ENCODE results near the gene PTPN13. TPM values are rescaled to one million over a fixed set of nuclear protein-coding genes. Genes with fewer than 3 reads are reported as not detected.

PTPN13 gene
- total RNA-seq, 4 donors from 2014 or later, result 86.4 to 113 (median 92.6) TPM

DNA sequence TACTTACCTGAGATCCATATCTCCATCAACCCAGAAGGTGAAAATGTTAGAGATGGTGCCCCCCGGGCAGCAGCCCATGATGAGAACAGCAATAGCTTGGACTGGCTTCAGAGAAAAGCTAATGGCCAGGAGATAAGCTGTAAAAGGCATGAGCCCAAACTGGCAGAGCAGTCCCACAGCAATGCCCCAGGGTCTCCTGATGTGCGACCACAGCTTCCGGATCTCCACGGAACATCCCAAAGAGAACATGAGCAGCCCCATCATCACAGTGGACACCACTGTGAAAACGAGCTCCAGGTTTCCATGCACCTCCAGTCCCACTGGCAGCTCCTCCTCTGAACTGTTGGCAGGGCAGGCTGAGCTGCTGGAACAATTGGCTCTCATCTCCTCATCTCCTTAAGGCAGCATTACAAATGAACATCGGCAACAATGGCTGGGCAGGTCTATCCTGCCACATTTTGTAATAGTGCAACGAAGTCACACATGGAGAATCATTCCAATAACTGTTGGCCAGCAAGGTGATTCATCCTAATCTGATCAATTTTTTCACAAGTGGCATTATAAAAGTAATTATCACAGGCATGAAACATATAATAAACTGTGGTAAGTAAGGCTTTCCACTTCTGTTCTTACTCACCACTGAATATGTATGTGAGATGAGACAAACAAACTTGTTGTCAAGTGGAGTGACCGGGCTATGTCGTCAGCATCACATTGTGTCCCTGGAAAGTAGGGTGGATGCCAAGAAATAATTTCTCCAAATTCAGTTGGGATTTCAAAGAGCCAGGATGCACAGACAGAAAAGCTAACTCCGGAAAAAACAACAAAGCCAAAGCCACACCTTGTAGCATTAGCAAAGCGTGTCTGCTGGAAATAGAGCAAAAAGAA lies 254.9 kb downstream of the PTPN13 start, which contains the start of gene SLC10A6:
Gene SLC10A6, minus strand, starts transcription at position 653 of the 888 bp plus-strand sequence. Its CDS starts 269 bp downstream, at position 384.
- peak within 1 kb of the TSS; percentile 7 to 44 (median 14) for H3K4me3 ChIP-seq
- no peaks in the 10 kb centered on the region for H3K36me3 ChIP-seq
- 46 to 63% methylated on average over 11 of the region's 11 CpGs for WGBS, 2 donors
- TF ChIP-seq, protein P1, sequence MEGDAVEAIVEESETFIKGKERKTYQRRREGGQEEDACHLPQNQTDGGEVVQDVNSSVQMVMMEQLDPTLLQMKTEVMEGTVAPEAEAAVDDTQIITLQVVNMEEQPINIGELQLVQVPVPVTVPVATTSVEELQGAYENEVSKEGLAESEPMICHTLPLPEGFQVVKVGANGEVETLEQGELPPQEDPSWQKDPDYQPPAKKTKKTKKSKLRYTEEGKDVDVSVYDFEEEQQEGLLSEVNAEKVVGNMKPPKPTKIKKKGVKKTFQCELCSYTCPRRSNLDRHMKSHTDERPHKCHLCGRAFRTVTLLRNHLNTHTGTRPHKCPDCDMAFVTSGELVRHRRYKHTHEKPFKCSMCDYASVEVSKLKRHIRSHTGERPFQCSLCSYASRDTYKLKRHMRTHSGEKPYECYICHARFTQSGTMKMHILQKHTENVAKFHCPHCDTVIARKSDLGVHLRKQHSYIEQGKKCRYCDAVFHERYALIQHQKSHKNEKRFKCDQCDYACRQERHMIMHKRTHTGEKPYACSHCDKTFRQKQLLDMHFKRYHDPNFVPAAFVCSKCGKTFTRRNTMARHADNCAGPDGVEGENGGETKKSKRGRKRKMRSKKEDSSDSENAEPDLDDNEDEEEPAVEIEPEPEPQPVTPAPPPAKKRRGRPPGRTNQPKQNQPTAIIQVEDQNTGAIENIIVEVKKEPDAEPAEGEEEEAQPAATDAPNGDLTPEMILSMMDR (IDR thresholded peaks at IDR 0.05), result peak in 1 of 5 experiments; percentile 12
- TF ChIP-seq POLR2A (IDR thresholded peaks at IDR 0.05) (peak in 1 of 2 donors; percentile 39), EP300 (IDR thresholded peaks at IDR 0.05) (peak; percentile 73 to 87)
- H3K27ac ChIP-seq, result peak within 1 kb of the TSS; percentile 38 to 85 (median 66)
- H3K9me3 ChIP-seq, result no peaks in the 10 kb centered on the region
- H3K4me1 ChIP-seq, result peaks cover 0 to 16% (median 4%) of the 10 kb centered on the region in 4 donors
- no peaks in the 10 kb centered on the region for H3K27me3 ChIP-seq
- DNase-seq (ENCODE audit: low spot score in 2 of 2), result peak; percentile 15 to 32

DNA sequence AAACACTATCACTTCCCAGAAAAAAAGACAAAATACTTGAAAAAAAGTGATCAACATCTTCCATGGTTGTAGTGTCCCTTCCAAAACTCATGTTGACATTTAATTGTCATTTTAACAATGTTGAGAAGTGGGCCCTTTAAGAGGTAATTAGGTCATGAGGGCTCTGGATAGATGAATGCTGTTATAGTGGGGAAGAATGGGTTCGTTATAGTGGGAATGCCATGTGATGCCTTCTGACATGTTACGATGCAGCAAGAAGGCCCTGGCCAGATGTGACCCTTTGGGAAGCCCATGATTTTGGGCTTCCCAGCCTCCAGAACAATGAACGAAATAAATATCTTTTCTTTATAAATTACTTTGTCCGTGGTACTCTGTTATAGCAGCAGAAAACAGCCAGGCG lies 259.1 kb downstream of the PTPN13 start:
- Histone ChIP-seq H3K27me3 (no peaks in the 10 kb centered on the region), H3K9me3 (no peaks in the 10 kb centered on the region), H3K27ac (no peak overlapping the region), H3K4me1 (peaks cover 0 to 21% (median 4%) of the 10 kb centered on the region in 4 donors), H3K36me3 (no peaks in the 10 kb centered on the region), H3K4me3 (no peak overlapping the region)
- DNase-seq (ENCODE audit: low spot score in 2 of 2), result no peak
- 55 to 77% methylated on average over 5 of the region's 5 CpGs for WGBS, 2 donors
- no peak for TF ChIP-seq POLR2A (IDR thresholded peaks at IDR 0.05)
- no peak for TF ChIP-seq EP300 (IDR thresholded peaks at IDR 0.05)
- TF ChIP-seq, protein P1 (IDR thresholded peaks at IDR 0.05), result no peak

DNA sequence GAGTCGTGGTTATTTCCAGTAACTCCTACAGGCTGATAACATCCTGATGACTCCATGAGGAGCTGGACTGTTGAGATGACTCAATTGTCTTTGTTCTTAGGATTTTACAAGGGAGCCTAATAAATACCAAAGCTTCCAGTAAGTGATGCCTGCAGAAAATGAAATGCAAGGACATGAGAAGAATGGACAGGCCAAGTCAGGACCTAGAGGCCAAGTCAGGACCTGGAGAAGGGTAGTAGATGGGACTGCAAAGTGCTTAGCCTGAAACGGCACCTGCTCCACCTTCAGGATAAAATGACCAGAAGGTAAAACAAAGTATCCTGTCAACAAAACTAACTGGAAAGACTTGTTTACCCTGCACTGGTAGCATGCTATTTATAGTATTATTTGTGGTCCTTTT lies 261.5 kb downstream of the PTPN13 start:
- TF ChIP-seq EP300 (IDR thresholded peaks at IDR 0.05) (no peak), POLR2A (IDR thresholded peaks at IDR 0.05) (no peak)

DNA sequence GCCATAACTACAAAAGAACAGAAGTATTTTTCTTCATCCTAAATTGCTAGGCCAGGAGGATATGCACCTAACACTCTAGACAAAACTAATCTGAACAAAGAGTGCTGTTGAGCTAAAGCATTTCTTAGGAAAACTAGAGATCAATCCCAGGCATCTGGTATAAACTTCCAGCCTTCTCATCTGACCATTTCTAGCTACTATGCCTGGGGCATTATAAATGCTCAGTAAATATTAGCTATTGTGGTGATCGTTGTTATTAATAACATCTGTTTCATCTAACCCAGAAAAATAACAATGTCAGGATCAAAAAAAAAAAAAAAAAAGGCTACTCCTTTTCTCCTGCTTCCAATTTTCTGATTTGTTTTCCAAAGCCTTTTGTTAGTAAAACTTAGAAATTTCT lies 262.8 kb downstream of the PTPN13 start:
- H3K9me3 ChIP-seq, result no peaks in the 10 kb centered on the region
- H3K4me3 ChIP-seq, result no peak overlapping the region
- H3K4me1 ChIP-seq, result peaks cover 0 to 5% (median 0%) of the 10 kb centered on the region in 4 donors
- H3K27ac ChIP-seq, result no peak overlapping the region
- DNase-seq (ENCODE audit: low spot score in 2 of 2), result no peak
- TF ChIP-seq POLR2A (IDR thresholded peaks at IDR 0.05) (no peak), EP300 (IDR thresholded peaks at IDR 0.05) (no peak)
- TF ChIP-seq, protein P1 (IDR thresholded peaks at IDR 0.05), result no peak
- no peaks in the 10 kb centered on the region for H3K27me3 ChIP-seq
- H3K36me3 ChIP-seq, result no peaks in the 10 kb centered on the region
- WGBS, 2 donors, result 28 to 34% methylated on average over 1 of the region's 1 CpG

More for the DNA sequence above, 261.5 kb downstream of the PTPN13 start:
- no peak overlapping the region for H3K4me3 ChIP-seq
- H3K4me1 ChIP-seq, result peaks cover 0 to 5% (median 0%) of the 10 kb centered on the region in 4 donors
- H3K9me3 ChIP-seq, result no peaks in the 10 kb centered on the region
- H3K36me3 ChIP-seq, result no peaks in the 10 kb centered on the region
- WGBS, 2 donors, result 47 to 67% methylated on average over 2 of the region's 2 CpGs
- H3K27ac ChIP-seq, result peak overlapping the region in 1 of 4 donors; percentile 8
- no peak for DNase-seq (ENCODE audit: low spot score in 2 of 2)
- no peaks in the 10 kb centered on the region for H3K27me3 ChIP-seq

DNA sequence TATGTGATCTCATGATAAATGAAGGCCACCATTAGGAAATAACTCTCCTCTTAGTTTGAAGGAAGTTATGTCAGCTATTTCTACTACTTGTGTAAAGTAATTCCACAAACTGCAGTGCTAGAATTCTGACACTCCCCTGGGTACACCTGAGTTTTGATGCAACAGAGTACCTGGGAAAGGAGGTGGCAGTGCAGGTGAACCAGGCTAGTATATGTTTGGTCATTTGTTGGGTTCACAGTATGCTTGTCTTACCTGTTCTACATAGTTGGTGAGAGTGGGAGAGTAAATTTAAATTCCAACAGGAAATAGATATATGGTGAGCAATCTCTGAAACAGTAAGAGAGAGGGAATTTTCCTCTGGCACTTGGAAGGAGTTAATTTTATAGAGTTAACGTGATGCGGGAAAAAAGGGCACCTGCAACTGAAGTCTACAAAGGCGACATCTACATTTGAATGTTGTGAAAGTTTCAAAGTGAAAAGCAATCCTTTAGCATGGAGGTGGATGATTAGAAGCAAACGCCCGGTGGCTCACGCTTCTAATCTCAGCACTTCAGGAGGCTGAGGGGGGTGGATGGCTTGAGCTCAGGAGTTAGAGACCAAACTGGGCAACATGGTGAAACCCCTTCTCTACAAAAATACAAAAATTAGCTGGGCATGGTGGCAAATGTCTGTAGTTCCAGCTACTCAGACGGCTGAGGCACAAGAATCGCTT lies 263.4 kb downstream of the PTPN13 start:
- H3K27ac ChIP-seq, result no peak overlapping the region

More for the DNA sequence above, 263.4 kb downstream of the PTPN13 start:
- no peak overlapping the region for H3K4me3 ChIP-seq
- no peaks in the 10 kb centered on the region for H3K27me3 ChIP-seq
- no peak for DNase-seq (ENCODE audit: low spot score in 2 of 2)
- TF ChIP-seq, protein P1 (IDR thresholded peaks at IDR 0.05), result no peak
- no peak for TF ChIP-seq EP300 (IDR thresholded peaks at IDR 0.05)
- TF ChIP-seq POLR2A (IDR thresholded peaks at IDR 0.05), result no peak
- peaks cover 0 to 5% (median 0%) of the 10 kb centered on the region in 4 donors for H3K4me1 ChIP-seq
- H3K9me3 ChIP-seq, result no peaks in the 10 kb centered on the region
- no peaks in the 10 kb centered on the region for H3K36me3 ChIP-seq
- 75 to 84% methylated on average over 8 of the region's 8 CpGs for WGBS, 2 donors

Other genes starting within 250 kb of the PTPN13 start
- gene MAPK10, start 234.3 kb upstream of the PTPN13 start, total RNA-seq, result 10 to 100 TPM; 20.7 to 34.5 (median 28.0) TPM